Omental fat pad (tissue), 4 donors: ENCODE measurements around the gene INSYN2B. TPM values are rescaled to one million over a fixed set of nuclear protein-coding genes. Genes with fewer than 3 reads are reported as not detected.

ENCODE experiments used
- ATAC-seq: fragments of 150-250 bp; one replicate; pipeline ENCODE4 v1.9.1; 2016; ENCODE audit warnings: mild to moderate bottlenecking, moderate library complexity; ENCODE audit not compliant: low FRiP score
- DNase-seq: peaks from one replicate; pipeline ENCODE4 v3.0.0-alpha.2; 2019; ENCODE audit warnings: low spot score
- CTCF ChIP-seq, 3 donors: fragments of 450-650 bp; IDR thresholded peaks; one replicate each; pipeline ENCODE4 v1.5.1; 2016 to 2017; ENCODE audit warnings: antibody characterized with exemption in 3 of 3, mild to moderate bottlenecking in 3 of 3, moderate library complexity in 2 of 3
- total RNA-seq, 4 donors: library from RNA; depleted of rRNA; stranded (reverse); fragments of >200 nt; gene quantifications; one replicate each; pipeline ENCODE4 v1.1.0, GENCODE V29; 2016

The INSYN2B gene
- total RNA-seq, 4 donors from 2014 or later: 1.4 to 8.4 (median 5.4) TPM

DNA sequence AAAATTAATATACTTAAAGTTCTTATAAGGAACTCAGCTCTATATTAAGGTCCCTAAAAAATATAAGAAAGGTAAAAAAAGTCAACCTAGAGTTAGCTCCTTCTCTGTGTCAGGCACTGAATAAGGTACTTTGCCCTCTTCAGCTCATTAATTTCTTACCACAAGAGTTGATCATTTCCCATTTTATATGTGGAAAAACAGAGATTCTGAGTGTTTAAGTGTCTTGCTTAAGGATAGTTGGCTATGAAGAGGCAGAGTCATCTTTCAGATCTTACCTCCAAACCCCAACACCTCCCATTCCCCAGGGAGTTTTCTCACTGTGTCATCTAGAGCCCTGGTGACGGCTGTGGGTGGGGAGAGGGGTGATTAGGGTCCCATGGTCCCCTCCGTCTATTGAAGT lies 40.6 kb downstream of the INSYN2B start:
- ATAC-seq: no peak
- DNase-seq: no peak
- TF ChIP-seq CTCF (IDR thresholded peaks at IDR 0.05): no peak

DNA sequence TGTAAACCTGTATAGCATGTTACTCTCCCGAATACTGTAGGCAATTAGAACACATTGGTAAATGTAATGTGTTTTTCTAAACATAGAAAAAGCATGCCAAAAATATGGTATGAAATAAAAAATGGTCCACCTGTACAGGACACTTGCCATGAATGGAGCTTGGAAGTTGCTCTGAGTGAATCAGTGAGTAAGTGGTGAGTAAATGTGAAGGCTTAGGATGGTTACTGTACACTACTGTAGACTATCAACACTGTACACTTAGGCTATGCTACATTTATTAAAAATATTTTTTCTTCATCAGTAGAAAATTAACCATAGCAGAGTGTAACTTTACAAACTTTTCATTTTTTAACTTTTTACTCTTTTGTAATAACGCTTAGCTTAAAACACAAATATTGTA lies 41.9 kb downstream of the INSYN2B start:
- ATAC-seq (no peak), DNase-seq (no peak)
- TF ChIP-seq CTCF (IDR thresholded peaks at IDR 0.05): no peak

DNA sequence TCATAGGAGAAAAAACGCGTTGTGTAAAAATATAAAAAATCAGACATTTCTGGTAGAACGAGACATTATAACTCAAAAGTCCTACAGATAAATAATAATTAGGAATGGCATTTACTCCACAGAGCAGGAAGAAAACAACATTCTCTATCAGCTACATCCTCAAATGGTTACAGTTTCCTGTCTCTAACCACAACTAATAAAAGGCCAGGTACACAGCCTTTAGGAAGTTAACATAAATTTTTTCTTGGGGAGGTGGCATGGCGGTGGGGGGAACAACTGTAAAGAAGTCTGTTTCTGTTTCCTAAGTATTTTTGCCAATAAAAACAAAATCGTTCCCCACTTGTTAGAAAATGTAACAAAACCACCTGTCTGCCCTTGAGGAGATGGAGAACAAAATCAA lies 44.5 kb downstream of the INSYN2B start:
- ATAC-seq (no peak), DNase-seq (no peak)
- TF ChIP-seq CTCF (IDR thresholded peaks at IDR 0.05): no peak

- no peak for DNase-seq
- no peak for ATAC-seq
- TF ChIP-seq CTCF (IDR thresholded peaks at IDR 0.05): no peak
Observed at GRCh38 chr5:169934990-169935389, 45.3 kb downstream of the INSYN2B start.

GRCh38 chr5:169933616-169934015 lies 46.7 kb downstream of the INSYN2B start:
- DNase-seq: no peak
- ATAC-seq: no peak
- TF ChIP-seq CTCF (IDR thresholded peaks at IDR 0.05): no peak

GRCh38 chr5:169933127-169933526 lies 47.2 kb downstream of the INSYN2B start:
- TF ChIP-seq CTCF (IDR thresholded peaks at IDR 0.05): no peak
- no peak for DNase-seq
- no peak for ATAC-seq

DNA sequence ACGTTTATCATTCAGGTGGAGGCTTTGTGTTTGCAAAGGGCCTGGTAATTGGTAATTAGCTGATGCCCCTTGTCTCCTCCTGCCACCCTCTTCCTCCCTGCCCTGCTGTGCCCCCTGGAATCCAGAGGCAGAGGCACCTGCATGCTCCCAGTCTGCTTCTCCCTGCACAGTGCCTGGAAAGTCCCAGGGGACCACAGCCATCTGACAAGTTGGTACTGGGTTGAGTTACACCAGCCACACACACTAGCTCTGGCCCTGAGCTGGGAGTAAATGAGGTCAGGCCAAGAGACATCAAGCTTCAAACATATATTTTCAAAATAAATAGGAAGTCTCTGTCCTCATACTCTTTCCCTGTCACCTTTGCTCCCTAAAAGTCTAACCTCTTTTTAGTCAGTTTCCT lies 56.3 kb downstream of the INSYN2B start:
- DNase-seq (no peak), ATAC-seq (no peak)
- no peak for TF ChIP-seq CTCF (IDR thresholded peaks at IDR 0.05)
